Coronary artery (tissue), 2 donors: Measurements from ENCODE around the gene BACH2.
"Not testable (repeated sequence)": the region's sequence is repeated elsewhere in the genome, so short reads cannot be mapped to it uniquely, and the experiment has no call there.

Experiments used
- DNase-seq: peaks from one replicate; pipeline ENCODE4 v3.0.0-alpha.2; 2017; ENCODE audit warnings: low spot score
- H3K27ac ChIP-seq, 2 donors: fragments of 200-600 bp; sonication (generic); one replicate each; pipeline ENCODE4 v1.5.1; 2016 to 2019
- H3K4me3 ChIP-seq: fragments of 200-600 bp; sonication (generic); 2 replicates; pipeline ENCODE4 v1.5.1; 2016; ENCODE audit warnings: mild to moderate bottlenecking, moderate library complexity
- TF ChIP-seq, protein P1 (sequence below): fragments of 200-600 bp; sonication (generic); IDR thresholded peaks from one replicate; pipeline ENCODE4 v1.5.1; 2019; ENCODE audit warnings: antibody characterized with exemption

BACH2 gene

DNA sequence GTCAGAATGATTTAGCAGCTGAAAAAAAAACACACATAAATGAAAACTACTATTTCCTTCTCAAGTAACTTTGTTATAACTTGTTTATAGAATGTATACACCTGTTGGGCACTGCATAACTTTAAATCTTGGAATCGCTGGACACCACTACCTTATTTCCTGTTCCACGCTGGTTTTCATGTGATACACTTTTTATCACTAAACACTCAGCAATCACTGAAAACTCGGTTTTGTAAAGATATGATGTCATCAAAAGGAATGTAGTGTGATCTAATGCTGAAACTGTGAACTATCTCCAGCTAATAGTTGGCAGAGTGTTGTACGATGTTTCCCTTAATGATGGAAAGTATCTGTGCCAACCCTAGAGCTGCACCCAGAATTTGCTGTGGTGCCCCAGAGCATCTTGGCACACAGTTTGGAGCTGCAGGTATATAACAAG is 127.9 kb downstream of the BACH2 start:
- no peak overlapping the region for H3K4me3 ChIP-seq
- H3K27ac ChIP-seq, result no peak overlapping the region
- TF ChIP-seq, protein P1, sequence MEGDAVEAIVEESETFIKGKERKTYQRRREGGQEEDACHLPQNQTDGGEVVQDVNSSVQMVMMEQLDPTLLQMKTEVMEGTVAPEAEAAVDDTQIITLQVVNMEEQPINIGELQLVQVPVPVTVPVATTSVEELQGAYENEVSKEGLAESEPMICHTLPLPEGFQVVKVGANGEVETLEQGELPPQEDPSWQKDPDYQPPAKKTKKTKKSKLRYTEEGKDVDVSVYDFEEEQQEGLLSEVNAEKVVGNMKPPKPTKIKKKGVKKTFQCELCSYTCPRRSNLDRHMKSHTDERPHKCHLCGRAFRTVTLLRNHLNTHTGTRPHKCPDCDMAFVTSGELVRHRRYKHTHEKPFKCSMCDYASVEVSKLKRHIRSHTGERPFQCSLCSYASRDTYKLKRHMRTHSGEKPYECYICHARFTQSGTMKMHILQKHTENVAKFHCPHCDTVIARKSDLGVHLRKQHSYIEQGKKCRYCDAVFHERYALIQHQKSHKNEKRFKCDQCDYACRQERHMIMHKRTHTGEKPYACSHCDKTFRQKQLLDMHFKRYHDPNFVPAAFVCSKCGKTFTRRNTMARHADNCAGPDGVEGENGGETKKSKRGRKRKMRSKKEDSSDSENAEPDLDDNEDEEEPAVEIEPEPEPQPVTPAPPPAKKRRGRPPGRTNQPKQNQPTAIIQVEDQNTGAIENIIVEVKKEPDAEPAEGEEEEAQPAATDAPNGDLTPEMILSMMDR, result no peak
- no peak for DNase-seq

DNA sequence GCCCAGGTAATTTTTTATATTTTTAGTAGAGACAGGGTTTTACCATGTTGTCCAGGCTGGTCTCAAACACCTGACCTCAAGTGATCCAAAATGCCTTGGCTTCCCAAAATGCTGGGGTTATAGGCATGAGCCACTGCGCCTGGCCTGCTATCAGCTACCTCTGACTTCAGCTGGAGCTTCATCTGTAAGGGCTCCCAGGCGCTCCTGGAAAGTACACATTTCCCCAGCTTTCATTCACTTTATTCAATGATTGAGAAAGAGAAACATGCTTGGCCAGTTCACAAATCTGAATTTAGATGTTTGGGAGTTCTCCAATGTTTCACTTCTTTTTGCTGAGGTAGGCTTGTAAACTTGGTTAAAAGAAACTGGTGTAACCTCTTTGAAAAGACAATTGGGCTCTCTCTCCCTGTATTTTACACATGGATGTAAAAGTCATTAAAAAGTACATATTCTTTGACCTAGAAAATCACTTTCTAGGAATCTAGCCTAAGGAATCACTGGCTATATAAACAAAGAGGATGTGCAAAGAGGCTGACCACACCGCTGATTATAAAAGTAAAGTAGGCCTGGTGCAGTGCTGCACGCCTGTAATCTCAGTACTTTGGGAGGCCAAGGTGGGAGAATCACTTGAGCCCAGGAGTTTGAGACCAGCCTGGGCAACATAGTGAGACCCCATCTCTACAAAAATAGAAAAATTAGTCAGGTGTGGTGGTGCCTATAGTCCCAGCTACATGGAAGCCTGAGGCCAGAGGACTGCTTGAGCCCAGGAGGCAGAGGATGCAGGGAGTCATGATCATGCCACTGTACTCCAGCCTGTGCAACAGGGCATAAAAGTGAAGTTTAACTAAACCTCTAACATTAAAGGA is 128.9 kb downstream of the BACH2 start:
- no peak overlapping the region for H3K4me3 ChIP-seq
- no peak for DNase-seq
- TF ChIP-seq, protein P1, result no peak

DNA sequence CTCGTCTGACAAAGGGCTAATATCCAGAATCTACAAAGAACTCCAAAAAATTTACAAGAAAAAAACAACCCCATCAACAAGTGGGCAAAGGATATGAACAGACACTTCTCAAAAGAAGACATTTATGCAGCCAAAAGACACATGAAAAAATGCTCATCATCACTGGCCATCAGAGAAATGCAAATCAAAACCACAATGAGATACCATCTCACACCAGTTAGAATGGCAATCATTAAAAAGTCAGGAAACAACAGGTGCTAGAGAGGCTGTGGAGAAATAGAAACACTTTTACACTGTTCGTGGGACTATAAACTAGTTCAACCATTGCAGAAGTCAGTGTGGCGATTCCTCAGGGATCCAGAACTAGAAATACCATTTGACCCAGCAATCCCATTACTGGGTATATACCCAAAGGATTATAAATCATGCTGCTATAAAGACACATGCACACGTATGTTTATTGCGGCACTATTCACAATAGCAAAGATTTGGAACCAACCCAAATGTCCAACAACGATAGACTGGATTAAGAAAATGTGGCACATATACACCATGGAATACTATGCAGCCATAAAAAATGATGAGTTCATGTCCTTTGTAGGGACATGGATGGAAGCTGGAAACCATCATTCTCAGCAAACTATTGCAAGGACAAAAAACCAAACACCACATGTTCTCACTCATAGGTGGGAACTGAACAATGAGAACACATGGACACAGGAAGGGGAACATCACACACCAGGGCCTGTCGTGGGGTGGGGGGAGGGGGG is 130.3 kb downstream of the BACH2 start:
- not testable (repeated sequence) for H3K4me3 ChIP-seq, H3K27ac ChIP-seq, DNase-seq

More for the DNA sequence above, 128.9 kb downstream of the BACH2 start:
- H3K27ac ChIP-seq, result no peak overlapping the region

DNA sequence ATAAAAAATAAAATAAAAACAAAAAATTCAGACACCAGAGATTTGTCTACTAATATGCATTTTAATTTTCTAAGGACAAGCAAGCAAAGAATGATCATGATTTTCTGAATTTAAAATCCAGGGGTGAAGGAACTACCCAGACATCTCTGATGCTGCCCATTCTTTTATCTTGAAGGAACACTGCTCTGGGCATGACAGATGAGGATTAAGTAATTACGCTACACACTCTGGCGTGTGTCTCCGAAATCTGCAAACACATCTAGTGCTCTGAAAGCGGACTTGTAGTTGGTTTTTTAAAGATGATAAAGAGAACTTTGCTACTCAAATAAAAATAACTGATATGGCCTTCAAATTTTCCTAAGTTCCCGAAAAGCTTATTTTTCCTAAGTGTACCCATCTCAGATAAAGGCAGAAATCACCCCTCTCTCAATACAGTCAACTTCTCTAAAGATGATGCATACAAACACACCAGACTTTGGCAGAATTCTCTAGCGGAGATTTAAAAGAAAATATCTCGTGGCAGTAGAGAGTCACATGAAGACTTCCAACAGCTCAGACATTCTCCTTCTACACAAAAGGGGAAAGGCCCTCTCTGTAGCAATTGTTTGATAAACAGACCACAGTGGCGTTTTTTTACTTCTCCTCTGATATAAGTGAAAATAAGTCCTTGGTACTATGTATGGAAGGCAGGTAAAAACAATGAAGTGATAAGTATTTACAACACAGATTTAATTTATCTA is 133.8 kb downstream of the BACH2 start:
- no peak overlapping the region for H3K4me3 ChIP-seq
- no peak for DNase-seq
- TF ChIP-seq, protein P1, result no peak
- H3K27ac ChIP-seq, result no peak overlapping the region

DNA sequence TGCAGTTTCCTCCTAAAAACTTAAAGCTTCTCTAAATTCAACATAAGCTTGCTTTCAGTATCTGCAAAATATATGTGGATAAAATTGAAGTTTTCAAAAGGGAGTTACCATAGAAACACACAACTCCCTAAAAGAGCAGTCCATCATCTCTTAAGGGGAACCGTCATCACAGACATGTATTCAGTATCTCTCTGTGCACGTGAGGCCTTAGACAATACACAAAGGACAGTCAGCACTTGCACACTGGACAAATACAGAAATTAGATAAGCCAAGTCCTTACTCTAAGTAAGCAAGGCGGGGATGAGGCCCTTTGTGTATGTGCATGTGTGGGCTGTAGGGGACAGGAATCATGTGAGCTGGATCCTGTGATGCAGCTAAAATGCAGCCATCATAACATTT is 136.6 kb downstream of the BACH2 start:
- Histone ChIP-seq H3K27ac (peak overlapping the region in 1 of 2 donors; percentile 66), H3K4me3 (no peak overlapping the region)
- TF ChIP-seq, protein P1, result no peak
- no peak for DNase-seq

DNA sequence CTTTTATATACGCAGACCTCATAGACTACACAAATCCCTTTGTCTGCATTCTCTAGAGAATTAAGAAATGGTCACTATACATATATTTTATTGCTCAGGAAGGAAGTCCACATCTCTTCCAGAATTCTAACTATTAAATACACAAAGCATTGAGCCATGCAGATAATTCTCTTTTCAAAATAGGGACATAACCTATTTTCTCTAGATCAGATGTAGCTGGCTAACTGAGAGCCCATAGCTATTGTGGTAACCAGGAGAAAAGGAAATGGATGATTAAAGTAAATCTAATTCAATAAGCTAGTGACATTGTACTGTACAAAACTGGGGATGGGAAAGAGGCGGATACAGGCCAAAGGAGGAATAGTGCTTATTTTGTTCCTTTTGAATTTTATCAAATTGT is 137.2 kb downstream of the BACH2 start:
- Histone ChIP-seq H3K4me3 (no peak overlapping the region), H3K27ac (no peak overlapping the region)
- TF ChIP-seq, protein P1, result no peak
- no peak for DNase-seq

DNA sequence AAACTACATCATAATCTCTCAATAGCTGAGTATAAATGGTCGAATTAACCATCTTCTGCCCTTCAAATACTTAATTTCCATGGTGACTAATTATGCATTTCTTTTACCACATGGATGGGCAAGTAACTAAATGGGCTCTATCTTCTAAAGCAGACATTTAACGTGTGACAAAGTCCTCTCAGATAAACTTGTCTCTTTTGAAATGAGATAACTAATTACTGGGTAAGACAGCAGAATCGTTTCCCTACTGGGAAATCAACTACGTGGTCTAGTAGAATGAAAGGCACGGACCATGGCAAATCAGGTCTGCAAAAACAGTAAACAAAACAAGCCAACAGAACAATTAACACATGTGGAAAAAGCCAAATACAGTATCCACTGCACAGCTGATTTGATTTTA is 137.7 kb downstream of the BACH2 start:
- TF ChIP-seq, protein P1, result no peak

More for the DNA sequence above, 137.7 kb downstream of the BACH2 start:
- Histone ChIP-seq H3K27ac (no peak overlapping the region), H3K4me3 (no peak overlapping the region)
- no peak for DNase-seq
